NOMO-1 treated with dmso at 0.1 percent for 144 hours (cell line): ENCODE measurements around the gene ATP8A2.
"Not testable (repeated sequence)": the region's sequence is repeated elsewhere in the genome, so short reads cannot be mapped to it uniquely, and the experiment has no call there.

Source experiments
- DNase-seq: peaks from one replicate; lab custom pipeline; 2025; ENCODE audit not compliant: unreplicated experiment; lab: John Stamatoyannopoulos, UW

Gene ATP8A2

DNA sequence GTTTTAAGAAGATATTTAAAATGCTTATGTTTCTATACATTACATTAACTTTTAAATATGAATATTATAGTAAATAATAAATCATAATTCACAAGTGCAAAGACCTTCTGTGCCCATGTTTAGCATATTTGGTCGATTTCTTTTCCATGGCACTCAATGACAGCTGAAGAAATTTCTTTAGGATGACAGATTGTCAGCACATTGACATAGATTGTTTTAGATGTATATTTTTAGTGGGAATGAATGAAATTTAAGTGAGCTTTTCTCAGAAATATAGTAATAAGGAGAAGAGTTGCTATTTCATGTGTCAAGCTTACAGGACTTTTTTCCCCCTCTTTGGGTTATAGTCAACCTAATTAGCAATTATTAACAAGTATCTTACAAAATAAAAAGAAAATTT lies 423.5 kb downstream of the ATP8A2 start:
- DNase-seq = no peak

DNA sequence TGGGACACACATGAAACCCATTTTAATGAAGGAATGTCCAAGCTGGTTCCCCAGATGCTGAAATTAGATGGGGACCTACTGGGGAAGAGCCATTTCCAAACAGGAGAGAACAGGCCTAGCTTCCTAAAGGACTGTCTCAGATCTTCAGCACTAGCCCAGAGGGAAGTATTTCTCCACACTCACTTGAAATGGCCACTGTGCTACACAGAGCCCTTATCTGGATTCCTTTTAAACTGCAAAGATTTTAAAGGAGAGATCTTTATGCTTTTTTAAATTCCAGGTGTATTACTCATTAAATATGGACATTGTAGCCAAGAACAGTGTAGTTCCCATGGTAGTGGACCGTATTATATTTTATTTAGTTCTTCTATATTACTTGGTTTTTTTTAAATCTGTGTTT lies 424.7 kb downstream of the ATP8A2 start:
- DNase-seq = no peak

DNA sequence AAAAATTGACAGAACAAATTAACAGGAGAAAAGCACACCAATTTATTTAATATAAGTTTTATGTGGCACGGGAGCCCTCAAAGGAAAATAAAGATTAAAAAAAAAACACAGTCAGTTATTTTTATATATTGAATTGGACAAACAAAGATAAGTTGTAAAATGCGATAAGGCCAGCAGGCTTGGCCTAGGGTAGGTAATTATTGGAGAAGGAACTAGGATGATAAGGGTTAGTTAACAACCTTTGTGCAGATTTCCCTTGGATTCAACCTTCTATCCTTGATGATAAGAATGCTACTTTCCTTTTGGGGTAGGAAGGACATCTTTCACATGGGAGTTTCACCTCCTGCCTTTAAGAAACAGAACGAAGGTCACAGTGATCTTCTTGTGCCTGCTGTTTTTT lies 427.2 kb downstream of the ATP8A2 start:
- no peak for DNase-seq

DNA sequence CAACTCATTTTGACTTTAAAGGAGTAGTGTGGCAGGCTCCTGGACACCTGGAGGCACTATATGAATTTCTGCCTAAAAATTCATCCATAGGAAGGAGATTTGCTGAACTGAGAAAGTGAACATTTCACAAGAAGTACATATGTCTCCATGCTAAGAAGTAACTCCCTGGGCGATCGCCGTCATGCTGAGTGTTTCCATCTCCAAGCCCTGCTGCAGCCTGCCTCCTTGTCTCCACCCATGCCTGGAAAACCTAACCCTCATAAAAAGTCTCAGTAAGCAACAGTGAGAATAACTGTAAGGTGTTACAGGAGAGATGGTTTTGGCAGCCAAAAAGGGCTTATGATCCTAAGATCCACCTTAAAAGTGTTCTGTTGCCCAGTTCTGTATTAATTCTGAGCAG lies 428.7 kb downstream of the ATP8A2 start:
- no peak for DNase-seq

GRCh38 chr13:25802579-25802978 lies 430.8 kb downstream of the ATP8A2 start:
- peak; percentile 84 for DNase-seq

DNA sequence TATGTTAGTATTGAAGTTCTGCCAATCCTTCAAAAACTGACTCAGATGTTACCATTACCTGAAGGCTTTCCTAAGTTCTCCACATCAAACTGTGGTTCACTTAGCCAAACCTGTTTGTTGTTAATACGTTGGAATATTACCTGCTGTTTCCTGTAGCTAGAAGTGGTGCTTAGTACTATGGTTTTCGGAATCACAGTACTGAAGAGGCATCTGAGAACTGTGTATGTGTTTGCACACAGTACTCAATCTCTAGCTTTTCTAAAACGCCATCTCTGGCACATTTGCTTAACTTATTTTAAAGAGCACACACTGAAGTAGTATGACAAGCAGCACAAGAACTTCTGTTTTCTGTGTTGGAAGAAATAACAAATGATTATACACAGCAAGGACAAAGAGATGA lies 431.9 kb downstream of the ATP8A2 start:
- no peak for DNase-seq

DNA sequence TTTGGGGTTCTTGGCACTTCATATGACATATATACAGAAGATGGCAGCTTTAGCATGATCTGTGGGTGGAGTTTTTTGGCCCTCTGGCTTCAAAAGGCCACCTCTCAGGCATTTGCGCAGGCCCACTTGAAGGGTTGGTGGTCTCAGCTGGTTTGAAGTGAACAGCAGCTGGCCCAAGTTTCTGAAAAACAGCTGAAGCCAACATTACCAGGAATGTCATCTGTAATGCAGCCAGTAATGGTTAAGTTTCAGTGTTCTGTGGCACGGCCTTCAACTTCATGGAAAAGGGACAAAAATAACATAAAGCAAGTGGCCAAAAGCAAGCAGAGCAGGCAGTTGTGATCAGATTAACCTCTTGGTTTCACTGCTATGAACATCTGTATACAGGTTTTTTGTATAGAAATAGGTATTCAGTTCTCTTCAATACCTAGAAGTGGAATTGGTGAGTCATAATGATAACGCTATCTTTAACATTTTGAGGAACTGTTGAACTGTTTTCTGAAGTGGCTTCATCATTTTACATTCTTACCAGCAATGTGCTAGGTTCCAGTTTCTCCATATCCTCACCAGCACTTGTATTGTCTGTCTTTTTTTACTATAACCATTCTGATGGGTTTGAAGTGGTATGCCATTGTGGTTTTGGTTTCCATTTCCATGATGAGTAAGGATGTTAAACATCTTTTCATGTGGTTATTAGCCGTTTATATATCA lies 434.6 kb downstream of the ATP8A2 start:
- no peak for DNase-seq

GRCh38 chr13:25807562-25807961 lies 435.8 kb downstream of the ATP8A2 start:
- DNase-seq = no peak

- no peak for DNase-seq
Measured at GRCh38 chr13:25811506-25811905, 439.7 kb downstream of the ATP8A2 start.

DNA sequence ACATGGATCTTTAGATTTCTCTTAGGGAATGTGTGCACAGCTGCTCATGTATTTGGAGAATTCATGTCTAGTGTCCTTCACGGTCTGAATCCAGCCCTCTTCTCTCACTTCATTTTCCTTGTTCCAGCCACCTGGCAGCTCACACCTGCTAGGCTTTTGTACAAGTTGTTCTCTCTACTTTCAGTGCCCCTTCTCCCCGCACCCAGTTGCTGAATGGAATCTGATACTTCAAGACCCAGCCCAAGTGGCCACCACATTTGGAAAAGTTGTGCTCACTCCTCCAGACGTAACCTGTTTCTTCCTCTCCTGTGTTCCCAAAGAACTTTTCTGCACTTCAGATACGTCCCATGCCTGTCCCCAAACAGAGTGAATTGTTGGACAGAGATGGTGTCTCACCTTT lies 444.5 kb downstream of the ATP8A2 start:
- no peak for DNase-seq

- DNase-seq = no peak
Measured at GRCh38 chr13:25819856-25820530, 448.2 kb downstream of the ATP8A2 start.

DNA sequence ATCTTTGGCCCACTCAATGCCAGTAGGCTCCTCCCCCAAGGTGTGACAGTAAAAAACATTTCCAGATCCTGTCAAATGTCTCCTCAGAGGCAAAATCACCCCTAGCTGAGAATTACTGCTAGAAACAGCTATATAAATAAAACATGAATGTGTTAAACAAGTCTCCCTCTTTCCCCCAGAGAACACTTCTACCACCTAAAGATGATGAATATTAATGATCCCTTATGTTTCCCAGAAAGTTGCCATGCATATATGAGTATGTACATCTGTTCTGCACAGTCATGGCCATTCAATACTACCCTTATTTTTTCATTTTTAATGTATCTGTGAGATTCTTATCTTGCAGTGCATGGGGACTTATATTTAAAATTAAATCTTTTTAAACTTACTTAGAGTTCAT lies 450.0 kb downstream of the ATP8A2 start:
- no peak for DNase-seq

GRCh38 chr13:25827221-25827620 lies 455.4 kb downstream of the ATP8A2 start:
- not testable (repeated sequence) for DNase-seq

DNA sequence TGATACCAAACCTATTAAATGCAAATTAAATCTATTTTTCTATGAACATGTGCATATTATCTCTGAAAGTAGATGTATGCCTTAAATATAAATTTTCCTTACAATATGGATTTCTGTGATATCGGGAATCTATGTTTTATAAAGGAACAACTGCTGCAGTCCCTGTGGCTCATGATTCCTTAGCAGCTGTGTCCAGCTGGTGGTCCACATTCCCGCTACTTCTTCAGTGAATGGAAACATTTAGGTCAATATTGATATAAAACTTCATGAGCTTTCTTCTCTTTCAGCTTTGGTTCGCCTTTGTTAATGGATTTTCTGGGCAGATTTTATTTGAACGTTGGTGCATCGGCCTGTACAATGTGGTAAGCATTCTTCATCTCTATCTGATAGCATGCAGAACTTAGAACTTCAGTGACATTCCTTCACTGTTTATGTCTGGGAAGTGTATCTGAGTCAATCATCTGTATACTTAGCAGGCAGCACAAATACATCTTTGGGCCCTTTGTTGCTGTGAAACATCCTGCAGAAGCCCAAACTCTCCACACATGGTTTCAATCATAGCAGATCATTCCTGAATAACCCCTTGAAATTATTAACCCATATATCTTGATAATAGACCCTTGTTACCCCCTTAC lies 456.2 kb downstream of the ATP8A2 start:
- DNase-seq = no peak

GRCh38 chr13:25833761-25834160 lies 462.0 kb downstream of the ATP8A2 start:
- DNase-seq = no peak

- DNase-seq = no peak
Measured at GRCh38 chr13:25836574-25837336, 465.0 kb downstream of the ATP8A2 start.

- DNase-seq = no peak
Measured at GRCh38 chr13:25839371-25839770, 467.6 kb downstream of the ATP8A2 start.

DNA sequence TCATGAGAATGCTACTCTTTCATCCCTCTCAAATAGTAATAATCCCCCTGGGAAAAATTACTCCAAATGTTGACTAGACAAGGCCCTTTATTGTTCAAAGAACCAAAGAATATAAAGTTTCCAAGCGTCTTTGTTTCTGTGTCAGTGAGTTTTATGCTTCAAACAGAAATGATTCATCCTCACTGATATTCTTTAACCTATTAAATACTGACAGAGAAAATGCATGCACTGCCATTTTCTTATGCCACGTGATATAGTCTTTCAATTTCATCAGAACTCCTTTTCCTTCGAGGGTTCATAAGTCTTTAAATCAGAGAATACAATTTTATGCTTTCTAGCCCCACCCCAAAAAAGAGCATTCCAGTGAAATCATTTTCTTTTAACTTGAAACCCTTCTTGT lies 468.5 kb downstream of the ATP8A2 start:
- no peak for DNase-seq

DNA sequence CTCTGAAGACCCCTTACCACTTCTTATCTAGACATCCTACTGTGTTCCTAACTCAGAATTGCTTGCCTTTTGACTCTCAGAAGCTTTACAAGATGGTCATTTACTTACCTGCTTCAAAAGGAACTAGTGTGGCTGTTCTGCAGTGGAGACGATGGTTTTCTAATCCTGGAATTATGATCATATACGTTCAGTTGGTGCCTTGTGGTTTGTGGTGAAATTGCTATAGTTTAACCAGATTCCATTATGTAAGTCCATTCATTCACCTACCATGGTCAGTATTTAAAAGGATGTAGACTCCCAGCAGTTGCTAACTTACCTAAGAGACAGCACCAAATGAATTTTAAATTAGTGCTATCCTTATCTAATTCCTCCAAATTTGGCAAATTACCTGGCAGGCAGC lies 469.2 kb downstream of the ATP8A2 start:
- DNase-seq = no peak

- DNase-seq = no peak
Measured at GRCh38 chr13:25843692-25844091, 471.9 kb downstream of the ATP8A2 start.

- DNase-seq = no peak
Measured at GRCh38 chr13:25844559-25845434, 473.0 kb downstream of the ATP8A2 start.
